ENCODE data around the gene MIEN1. TPM values are rescaled to one million over a fixed set of nuclear protein-coding genes. Genes with fewer than 3 reads are reported as not detected.
"Not testable (repeated sequence)": the region's sequence is repeated elsewhere in the genome, so short reads cannot be mapped to it uniquely, and the experiment has no call there.

Gene MIEN1
- polyA plus RNA-seq, 2 of the 4 experiments (the other 2 are of a cell fraction), result 63.9 to 85.5 TPM

DNA sequence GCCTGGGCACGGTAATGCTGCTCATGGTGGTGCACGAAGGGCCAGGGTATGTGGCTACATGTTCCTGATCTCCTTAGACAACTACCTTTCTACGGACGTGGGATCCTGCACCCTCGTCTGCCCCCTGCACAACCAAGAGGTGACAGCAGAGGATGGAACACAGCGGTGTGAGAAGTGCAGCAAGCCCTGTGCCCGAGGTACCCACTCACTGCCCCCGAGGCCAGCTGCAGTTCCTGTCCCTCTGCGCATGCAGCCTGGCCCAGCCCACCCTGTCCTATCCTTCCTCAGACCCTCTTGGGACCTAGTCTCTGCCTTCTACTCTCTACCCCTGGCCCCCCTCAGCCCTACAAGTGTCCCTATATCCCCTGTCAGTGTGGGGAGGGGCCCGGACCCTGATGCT lies 18.5 kb downstream of the MIEN1 start:
- no peak for DNase-seq (ENCODE audit: low read depth in 1 of 2, low spot score in 1 of 2)
- ATAC-seq, result no peak
- ChIA-PET CTCF (interaction anchor here (3.0 kb wide), 1 partner anchor 18 kb away, joined by 12 read pairs; the partner anchor contains the start of gene MIEN1), POLR2A (no interaction called here)
- Histone ChIP-seq H3K4me3 (no peak overlapping the region), H3K4me1 (no peaks in the 10 kb centered on the region), H3K4me2 (no peak overlapping the region), H3K27ac (no peak overlapping the region), H3K9me3 (no peaks in the 10 kb centered on the region)
- WGBS (ENCODE audit: missing lambda C conversion rate), result 90% methylated on average over 10 of the region's 10 CpGs
- TF ChIP-seq HDAC2 (IDR thresholded peaks at IDR 0.05), result no peak
- TF ChIP-seq CBX2 (IDR thresholded peaks at IDR 0.05; ENCODE audit: borderline replicate concordance, low read depth), result no peak
- no peak for TF ChIP-seq MYC (IDR thresholded peaks at IDR 0.05; ENCODE audit: borderline replicate concordance, low read length)
- TF ChIP-seq, protein P1, sequence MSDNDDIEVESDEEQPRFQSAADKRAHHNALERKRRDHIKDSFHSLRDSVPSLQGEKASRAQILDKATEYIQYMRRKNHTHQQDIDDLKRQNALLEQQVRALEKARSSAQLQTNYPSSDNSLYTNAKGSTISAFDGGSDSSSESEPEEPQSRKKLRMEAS (IDR thresholded peaks at IDR 0.05), result no peak
- TF ChIP-seq ZFP36 (IDR thresholded peaks at IDR 0.05; ENCODE audit: borderline replicate concordance, partially characterized antibody), result no peak
- FAIRE-seq, result no peak

DNA sequence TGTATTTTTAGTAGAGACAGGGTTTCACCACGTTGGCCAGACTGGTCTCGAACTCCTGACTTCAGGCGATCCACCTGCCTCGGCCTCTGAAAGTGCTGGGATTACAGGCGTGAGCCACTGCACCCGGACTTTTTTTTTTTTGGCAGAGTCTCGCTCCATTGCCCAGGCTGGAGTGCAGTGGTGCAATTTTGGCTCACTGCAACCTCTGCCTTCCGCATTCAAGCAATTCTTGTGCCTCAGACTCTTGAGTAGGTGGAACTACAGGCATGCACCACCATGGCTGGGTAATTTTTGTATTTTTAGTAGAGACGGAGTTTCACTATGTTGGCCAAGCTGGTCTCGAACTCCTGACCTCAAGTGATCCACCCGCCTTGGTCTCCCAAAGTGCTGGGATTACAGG lies 19.3 kb downstream of the MIEN1 start:
- H3K27ac ChIP-seq; FAIRE-seq; DNase-seq (ENCODE audit: low read depth in 1 of 2, low spot score in 1 of 2): not testable (repeated sequence)

DNA sequence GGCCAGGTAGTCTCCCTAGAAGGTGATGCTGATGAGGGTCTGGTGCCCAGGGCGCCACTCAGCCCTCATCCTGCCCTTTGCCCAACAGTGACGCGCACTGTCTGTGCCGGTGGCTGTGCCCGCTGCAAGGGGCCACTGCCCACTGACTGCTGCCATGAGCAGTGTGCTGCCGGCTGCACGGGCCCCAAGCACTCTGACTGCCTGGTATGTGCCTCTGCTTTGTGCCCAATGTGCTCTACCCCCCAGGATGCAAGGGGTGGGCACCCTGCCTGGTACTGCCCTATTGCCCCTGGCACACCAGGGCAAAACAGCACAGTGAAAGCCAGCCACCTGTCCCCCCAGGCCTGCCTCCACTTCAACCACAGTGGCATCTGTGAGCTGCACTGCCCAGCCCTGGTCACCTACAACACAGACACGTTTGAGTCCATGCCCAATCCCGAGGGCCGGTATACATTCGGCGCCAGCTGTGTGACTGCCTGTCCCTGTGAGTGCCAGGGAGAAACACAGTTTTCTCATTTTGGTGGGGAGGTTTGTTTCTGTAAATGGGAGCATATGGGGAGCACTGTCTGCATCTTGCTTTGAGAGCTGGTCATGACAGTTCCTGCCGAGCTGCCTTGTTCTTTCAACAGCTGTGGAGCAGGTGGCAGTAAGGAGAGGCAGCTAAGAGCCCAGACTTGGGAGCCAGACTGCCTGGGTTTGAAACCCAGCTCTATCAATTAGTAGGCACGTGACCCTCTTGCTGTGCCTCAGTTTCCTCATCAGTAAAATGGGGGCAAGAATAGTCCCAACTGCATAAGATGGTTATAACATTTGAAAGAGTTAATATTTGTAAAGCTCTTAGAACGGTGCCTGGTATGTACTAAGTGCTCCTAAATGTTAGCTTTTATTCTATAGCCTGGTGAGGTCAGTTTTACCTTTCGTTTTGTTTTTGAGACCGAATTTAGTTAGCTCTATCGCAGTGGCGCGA lies 20.1 kb downstream of the MIEN1 start:
- no peak for TF ChIP-seq RARB (CRISPR knock-in tag; IDR thresholded peaks at IDR 0.05)
- TF ChIP-seq, protein P2, sequence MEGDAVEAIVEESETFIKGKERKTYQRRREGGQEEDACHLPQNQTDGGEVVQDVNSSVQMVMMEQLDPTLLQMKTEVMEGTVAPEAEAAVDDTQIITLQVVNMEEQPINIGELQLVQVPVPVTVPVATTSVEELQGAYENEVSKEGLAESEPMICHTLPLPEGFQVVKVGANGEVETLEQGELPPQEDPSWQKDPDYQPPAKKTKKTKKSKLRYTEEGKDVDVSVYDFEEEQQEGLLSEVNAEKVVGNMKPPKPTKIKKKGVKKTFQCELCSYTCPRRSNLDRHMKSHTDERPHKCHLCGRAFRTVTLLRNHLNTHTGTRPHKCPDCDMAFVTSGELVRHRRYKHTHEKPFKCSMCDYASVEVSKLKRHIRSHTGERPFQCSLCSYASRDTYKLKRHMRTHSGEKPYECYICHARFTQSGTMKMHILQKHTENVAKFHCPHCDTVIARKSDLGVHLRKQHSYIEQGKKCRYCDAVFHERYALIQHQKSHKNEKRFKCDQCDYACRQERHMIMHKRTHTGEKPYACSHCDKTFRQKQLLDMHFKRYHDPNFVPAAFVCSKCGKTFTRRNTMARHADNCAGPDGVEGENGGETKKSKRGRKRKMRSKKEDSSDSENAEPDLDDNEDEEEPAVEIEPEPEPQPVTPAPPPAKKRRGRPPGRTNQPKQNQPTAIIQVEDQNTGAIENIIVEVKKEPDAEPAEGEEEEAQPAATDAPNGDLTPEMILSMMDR (IDR thresholded peaks at IDR 0.05), result no peak
- TF ChIP-seq, protein P3, sequence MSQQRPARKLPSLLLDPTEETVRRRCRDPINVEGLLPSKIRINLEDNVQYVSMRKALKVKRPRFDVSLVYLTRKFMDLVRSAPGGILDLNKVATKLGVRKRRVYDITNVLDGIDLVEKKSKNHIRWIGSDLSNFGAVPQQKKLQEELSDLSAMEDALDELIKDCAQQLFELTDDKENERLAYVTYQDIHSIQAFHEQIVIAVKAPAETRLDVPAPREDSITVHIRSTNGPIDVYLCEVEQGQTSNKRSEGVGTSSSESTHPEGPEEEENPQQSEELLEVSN (IDR thresholded peaks at IDR 0.05; ENCODE audit: borderline replicate concordance, low read depth), result no peak
- no peak for TF ChIP-seq TFCP2L1 (CRISPR knock-in tag; IDR thresholded peaks at IDR 0.05)
- TF ChIP-seq ZNF302 (CRISPR knock-in tag; IDR thresholded peaks at IDR 0.05), result no peak
- no peak for TF ChIP-seq RAD21 (conservative IDR thresholded peaks at IDR 0.05 in 1 of 2, IDR thresholded peaks at IDR 0.05 in 1 of 2)
- no peak for TF ChIP-seq JUNB (IDR thresholded peaks at IDR 0.05)
- no peak for TF ChIP-seq ESRRA (IDR thresholded peaks at IDR 0.05; ENCODE audit: borderline replicate concordance, low read length)
- TF ChIP-seq MYC (IDR thresholded peaks at IDR 0.05; ENCODE audit: borderline replicate concordance, low read length), result no peak
- TF ChIP-seq, protein P4, sequence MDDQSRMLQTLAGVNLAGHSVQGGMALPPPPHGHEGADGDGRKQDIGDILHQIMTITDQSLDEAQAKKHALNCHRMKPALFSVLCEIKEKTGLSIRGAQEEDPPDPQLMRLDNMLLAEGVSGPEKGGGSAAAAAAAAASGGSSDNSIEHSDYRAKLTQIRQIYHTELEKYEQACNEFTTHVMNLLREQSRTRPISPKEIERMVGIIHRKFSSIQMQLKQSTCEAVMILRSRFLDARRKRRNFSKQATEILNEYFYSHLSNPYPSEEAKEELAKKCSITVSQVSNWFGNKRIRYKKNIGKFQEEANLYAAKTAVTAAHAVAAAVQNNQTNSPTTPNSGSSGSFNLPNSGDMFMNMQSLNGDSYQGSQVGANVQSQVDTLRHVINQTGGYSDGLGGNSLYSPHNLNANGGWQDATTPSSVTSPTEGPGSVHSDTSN (IDR thresholded peaks at IDR 0.05), result no peak
- no peak for TF ChIP-seq KDM5A (IDR thresholded peaks at IDR 0.05)
- TF ChIP-seq CHD4 (IDR thresholded peaks at IDR 0.05; ENCODE audit: borderline replicate concordance), result no peak
- no peak for TF ChIP-seq EHF (CRISPR knock-in tag; IDR thresholded peaks at IDR 0.05)
- no peak for TF ChIP-seq NPAS2 (CRISPR knock-in tag; IDR thresholded peaks at IDR 0.05; ENCODE audit: borderline replicate concordance)
- TF ChIP-seq, protein P5, sequence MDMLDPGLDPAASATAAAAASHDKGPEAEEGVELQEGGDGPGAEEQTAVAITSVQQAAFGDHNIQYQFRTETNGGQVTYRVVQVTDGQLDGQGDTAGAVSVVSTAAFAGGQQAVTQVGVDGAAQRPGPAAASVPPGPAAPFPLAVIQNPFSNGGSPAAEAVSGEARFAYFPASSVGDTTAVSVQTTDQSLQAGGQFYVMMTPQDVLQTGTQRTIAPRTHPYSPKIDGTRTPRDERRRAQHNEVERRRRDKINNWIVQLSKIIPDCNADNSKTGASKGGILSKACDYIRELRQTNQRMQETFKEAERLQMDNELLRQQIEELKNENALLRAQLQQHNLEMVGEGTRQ (IDR thresholded peaks at IDR 0.05), result no peak
- TF ChIP-seq, protein P6, sequence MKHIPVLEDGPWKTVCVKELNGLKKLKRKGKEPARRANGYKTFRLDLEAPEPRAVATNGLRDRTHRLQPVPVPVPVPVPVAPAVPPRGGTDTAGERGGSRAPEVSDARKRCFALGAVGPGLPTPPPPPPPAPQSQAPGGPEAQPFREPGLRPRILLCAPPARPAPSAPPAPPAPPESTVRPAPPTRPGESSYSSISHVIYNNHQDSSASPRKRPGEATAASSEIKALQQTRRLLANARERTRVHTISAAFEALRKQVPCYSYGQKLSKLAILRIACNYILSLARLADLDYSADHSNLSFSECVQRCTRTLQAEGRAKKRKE (CRISPR knock-in tag; IDR thresholded peaks at IDR 0.05; ENCODE audit: low read depth), result no peak
- TF ChIP-seq, protein P7, sequence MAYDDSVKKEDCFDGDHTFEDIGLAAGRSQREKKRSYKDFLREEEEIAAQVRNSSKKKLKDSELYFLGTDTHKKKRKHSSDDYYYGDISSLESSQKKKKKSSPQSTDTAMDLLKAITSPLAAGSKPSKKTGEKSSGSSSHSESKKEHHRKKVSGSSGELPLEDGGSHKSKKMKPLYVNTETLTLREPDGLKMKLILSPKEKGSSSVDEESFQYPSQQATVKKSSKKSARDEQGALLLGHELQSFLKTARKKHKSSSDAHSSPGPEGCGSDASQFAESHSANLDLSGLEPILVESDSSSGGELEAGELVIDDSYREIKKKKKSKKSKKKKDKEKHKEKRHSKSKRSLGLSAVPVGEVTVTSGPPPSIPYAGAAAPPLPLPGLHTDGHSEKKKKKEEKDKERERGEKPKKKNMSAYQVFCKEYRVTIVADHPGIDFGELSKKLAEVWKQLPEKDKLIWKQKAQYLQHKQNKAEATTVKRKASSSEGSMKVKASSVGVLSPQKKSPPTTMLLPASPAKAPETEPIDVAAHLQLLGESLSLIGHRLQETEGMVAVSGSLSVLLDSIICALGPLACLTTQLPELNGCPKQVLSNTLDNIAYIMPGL (CRISPR knock-in tag; IDR thresholded peaks at IDR 0.05; ENCODE audit: borderline replicate concordance), result no peak
- no peak for TF ChIP-seq ZC3H11A (IDR thresholded peaks at IDR 0.05)
- H3K27ac ChIP-seq, result no peak overlapping the region
- ATAC-seq, result no peak
- FAIRE-seq, result no peak
- DNase-seq (ENCODE audit: low read depth in 1 of 2, low spot score in 1 of 2), result no peak
- H3K4me2 ChIP-seq, result no peak overlapping the region
- ChIA-PET CTCF (interaction anchor here (0.6 to 3.0 kb wide), 8 partner anchors 8 to 88 kb away, joined by 3 to 12 read pairs (median 4); partner anchors contain the start of genes ERBB2, MIEN1 and TCAP), POLR2A (interaction anchor here (1.1 to 1.5 kb wide), 2 partner anchors 10 to 20 kb away, joined by 3 to 5 read pairs; partner anchors contain the start of genes ERBB2 and MIEN1)
- peaks cover 10% of the 10 kb centered on the region for H3K4me1 ChIP-seq
- no peak overlapping the region for H3K4me3 ChIP-seq
- no peaks in the 10 kb centered on the region for H3K9me3 ChIP-seq
- WGBS (ENCODE audit: missing lambda C conversion rate), result 92% methylated on average over 20 of the region's 20 CpGs

More for the DNA sequence above, 19.3 kb downstream of the MIEN1 start:
- not testable (repeated sequence) for H3K4me1 ChIP-seq, H3K4me3 ChIP-seq, ATAC-seq, H3K9me3 ChIP-seq, H3K4me2 ChIP-seq
- 92% methylated on average over 11 of the region's 11 CpGs for WGBS (ENCODE audit: missing lambda C conversion rate)
- ChIA-PET CTCF (interaction anchor here (0.6 to 3.0 kb wide), 8 partner anchors 8 to 89 kb away, joined by 3 to 12 read pairs (median 4); partner anchors contain the start of genes ERBB2, MIEN1 and TCAP), POLR2A (interaction anchor here (1.1 to 1.5 kb wide), 2 partner anchors 11 to 19 kb away, joined by 3 to 5 read pairs; partner anchors contain the start of genes ERBB2 and MIEN1)

Measured in A549 (cell line).